ENCODE data around the gene ARHGEF11. TPM values are rescaled to one million over a fixed set of nuclear protein-coding genes. Genes with fewer than 3 reads are reported as not detected.

The ARHGEF11 gene
- 7.7 TPM for polyA plus RNA-seq (2013)

GRCh38 chr1:157045250-157046218 is at the start of gene ARHGEF11:
Gene ARHGEF11, minus strand, starts transcription at chr1:157045742. Its CDS starts 1,412 bp downstream, at chr1:157044330.
- Histone ChIP-seq H3K27ac (ENCODE audit: insufficient read depth in 1 of 2, low read depth in 1 of 2, low read length in 2 of 2, poor library complexity in 1 of 2, severe bottlenecking in 2 of 2) (peak within 1 kb of the TSS; percentile 6 to 39), H3K27me3 (replicated peaks in 2 of 5; ENCODE audit: control insufficient read depth in 4 of 5, insufficient read depth in 5 of 5, low read length in 4 of 5) (no peaks in the 10 kb centered on the region), H3K4me3 (ENCODE audit: control insufficient read depth in 1 of 7, extremely low read depth in 1 of 7, insufficient read depth in 4 of 7, low read depth in 2 of 7, low read length in 6 of 7) (peak within 1 kb of the TSS; percentile 62 to 84 (median 75)), H3K4me1 (ENCODE audit: control extremely low read depth in 1 of 4, control insufficient read depth in 4 of 4, insufficient read depth in 4 of 4, low read length in 3 of 4) (peaks cover 7 to 41% (median 17%) of the 10 kb centered on the region in 4 experiments), H3K9me3 (ENCODE audit: control extremely low read depth in 1 of 5, control insufficient read depth in 4 of 5, insufficient read depth in 2 of 5, low read depth in 1 of 5, low read length in 4 of 5) (no peaks in the 10 kb centered on the region), H3K36me3 (ENCODE audit: control insufficient read depth in 4 of 4, insufficient read depth in 4 of 4, low read length in 3 of 4) (no peaks in the 10 kb centered on the region)
- ChIA-PET CTCF (interaction anchor here (0.9 kb wide), 1 partner anchor 44 kb away, joined by 3 read pairs; no protein-coding TSS in a partner anchor), POLR2A (no interaction called here)
- DNase-seq, result peak; percentile 45 to 70 (median 51)
- WGBS (ENCODE audit: insufficient coverage), result 0% methylated on average over 109 of the region's 120 CpGs

DNA sequence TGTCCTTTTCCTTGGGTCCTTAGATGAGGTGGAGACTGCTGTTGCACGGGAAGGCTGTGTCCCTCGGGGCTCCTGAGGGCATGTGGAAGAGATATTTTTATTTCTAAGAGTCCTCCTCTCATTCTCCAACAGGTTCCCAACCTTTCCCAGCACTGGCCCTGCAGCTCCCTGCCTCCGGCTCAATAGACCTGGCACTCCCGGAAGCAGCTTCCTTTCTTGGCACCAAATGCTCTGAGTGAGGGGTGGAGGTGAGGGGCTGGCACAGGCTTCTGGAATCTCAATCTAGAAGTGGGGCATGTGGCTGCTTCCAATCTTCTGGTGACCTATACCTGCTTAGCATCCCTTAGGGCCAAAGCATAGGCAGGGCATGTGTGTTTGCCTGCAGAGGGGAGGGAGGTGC is 49.5 kb upstream of the ARHGEF11 start:
- POLR2A ChIA-PET, result no interaction called here
- DNase-seq, result no peak
- Histone ChIP-seq H3K27ac (ENCODE audit: insufficient read depth in 1 of 2, low read depth in 1 of 2, low read length in 2 of 2, poor library complexity in 1 of 2, severe bottlenecking in 2 of 2) (no peak overlapping the region), H3K27me3 (replicated peaks in 2 of 5; ENCODE audit: control insufficient read depth in 4 of 5, insufficient read depth in 5 of 5, low read length in 4 of 5) (no peaks in the 10 kb centered on the region), H3K4me3 (ENCODE audit: control insufficient read depth in 1 of 7, extremely low read depth in 1 of 7, insufficient read depth in 4 of 7, low read depth in 2 of 7, low read length in 6 of 7) (no peak overlapping the region), H3K36me3 (ENCODE audit: control insufficient read depth in 4 of 4, insufficient read depth in 4 of 4, low read length in 3 of 4) (no peaks in the 10 kb centered on the region), H3K4me1 (ENCODE audit: control extremely low read depth in 1 of 4, control insufficient read depth in 4 of 4, insufficient read depth in 4 of 4, low read length in 3 of 4) (peaks cover 0 to 16% (median 8%) of the 10 kb centered on the region in 4 experiments), H3K9me3 (ENCODE audit: control extremely low read depth in 1 of 5, control insufficient read depth in 4 of 5, insufficient read depth in 2 of 5, low read depth in 1 of 5, low read length in 4 of 5) (no peaks in the 10 kb centered on the region)
- 100% methylated on average over 1 of the region's 4 CpGs for WGBS (ENCODE audit: insufficient coverage)
- CTCF ChIA-PET, result interaction anchor here (0.6 to 5.7 kb wide), 5 partner anchors 11 to 61 kb away, joined by 3 to 36 read pairs (median 4); no protein-coding TSS in a partner anchor

DNA sequence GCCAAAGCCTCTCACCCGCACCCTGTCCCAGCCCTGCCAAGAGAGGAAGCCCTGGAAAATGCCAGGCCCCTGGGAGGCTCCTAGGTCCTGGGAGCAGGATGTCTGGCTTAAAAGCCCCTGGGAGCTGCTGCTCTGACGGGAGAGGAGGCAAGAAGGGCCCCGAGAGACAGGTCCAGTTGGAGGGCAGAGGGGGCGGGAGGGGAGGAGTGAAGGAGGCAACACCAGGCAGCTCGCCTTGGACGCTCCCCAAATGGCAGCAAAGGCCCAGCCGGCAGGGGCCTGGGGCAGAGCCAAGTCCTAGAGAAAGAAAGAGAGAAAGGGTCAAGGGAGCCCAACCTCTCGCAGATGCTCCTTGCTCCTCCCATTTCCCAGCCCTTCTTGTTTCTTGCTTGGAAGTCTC is 47.3 kb upstream of the ARHGEF11 start:
- POLR2A ChIA-PET, result no interaction called here
- no peak overlapping the region for H3K4me3 ChIP-seq (ENCODE audit: control insufficient read depth in 1 of 7, extremely low read depth in 1 of 7, insufficient read depth in 4 of 7, low read depth in 2 of 7, low read length in 6 of 7)
- H3K27me3 ChIP-seq (replicated peaks in 2 of 5; ENCODE audit: control insufficient read depth in 4 of 5, insufficient read depth in 5 of 5, low read length in 4 of 5), result no peaks in the 10 kb centered on the region
- no peak for DNase-seq
- no peaks in the 10 kb centered on the region for H3K36me3 ChIP-seq (ENCODE audit: control insufficient read depth in 4 of 4, insufficient read depth in 4 of 4, low read length in 3 of 4)
- WGBS (ENCODE audit: insufficient coverage), result 100% methylated on average over 7 of the region's 8 CpGs
- H3K9me3 ChIP-seq (ENCODE audit: control extremely low read depth in 1 of 5, control insufficient read depth in 4 of 5, insufficient read depth in 2 of 5, low read depth in 1 of 5, low read length in 4 of 5), result no peaks in the 10 kb centered on the region
- CTCF ChIA-PET, result interaction anchor here (1.8 to 5.7 kb wide), 3 partner anchors 13 to 64 kb away, joined by 4 to 36 read pairs (median 6); no protein-coding TSS in a partner anchor
- no peak overlapping the region for H3K27ac ChIP-seq (ENCODE audit: insufficient read depth in 1 of 2, low read depth in 1 of 2, low read length in 2 of 2, poor library complexity in 1 of 2, severe bottlenecking in 2 of 2)
- no peaks in the 10 kb centered on the region for H3K4me1 ChIP-seq (ENCODE audit: control extremely low read depth in 1 of 4, control insufficient read depth in 4 of 4, insufficient read depth in 4 of 4, low read length in 3 of 4)

- CTCF ChIA-PET, result interaction anchor here (0.6 to 8.0 kb wide), 4 partner anchors 9 to 73 kb away, joined by 3 to 246 read pairs (median 8); no protein-coding TSS in a partner anchor
- WGBS (ENCODE audit: insufficient coverage), result 100% methylated on average over 1 of the region's 4 CpGs
- Histone ChIP-seq H3K9me3 (ENCODE audit: control extremely low read depth in 1 of 5, control insufficient read depth in 4 of 5, insufficient read depth in 2 of 5, low read depth in 1 of 5, low read length in 4 of 5) (no peaks in the 10 kb centered on the region), H3K36me3 (ENCODE audit: control insufficient read depth in 4 of 4, insufficient read depth in 4 of 4, low read length in 3 of 4) (no peaks in the 10 kb centered on the region), H3K4me1 (ENCODE audit: control extremely low read depth in 1 of 4, control insufficient read depth in 4 of 4, insufficient read depth in 4 of 4, low read length in 3 of 4) (no peaks in the 10 kb centered on the region), H3K27me3 (replicated peaks in 2 of 5; ENCODE audit: control insufficient read depth in 4 of 5, insufficient read depth in 5 of 5, low read length in 4 of 5) (no peaks in the 10 kb centered on the region), H3K27ac (ENCODE audit: insufficient read depth in 1 of 2, low read depth in 1 of 2, low read length in 2 of 2, poor library complexity in 1 of 2, severe bottlenecking in 2 of 2) (no peak overlapping the region), H3K4me3 (ENCODE audit: control insufficient read depth in 1 of 7, extremely low read depth in 1 of 7, insufficient read depth in 4 of 7, low read depth in 2 of 7, low read length in 6 of 7) (no peak overlapping the region)
- DNase-seq, result no peak
- POLR2A ChIA-PET, result no interaction called here
Measured at GRCh38 chr1:157091668-157092273, 46.2 kb upstream of the ARHGEF11 start.

DNA sequence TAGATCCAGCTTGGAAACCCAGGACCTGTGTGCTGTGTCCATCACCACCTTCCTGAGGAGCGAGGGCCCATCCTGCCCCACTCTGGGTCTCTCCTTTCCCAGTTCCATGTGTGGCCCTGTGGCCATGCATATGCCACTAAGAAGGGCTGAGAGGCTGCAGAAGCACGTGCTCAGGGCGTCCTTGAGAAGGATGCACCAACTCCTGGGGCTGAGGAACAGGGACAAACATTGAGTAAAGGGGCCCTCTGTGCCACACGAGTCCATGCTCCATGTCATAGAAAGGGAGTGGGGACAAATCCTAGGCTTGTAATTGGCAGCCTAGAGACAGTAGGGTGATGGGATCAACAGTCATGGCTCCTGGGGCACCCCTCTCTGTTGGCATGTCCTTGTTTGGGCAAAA is 45.6 kb upstream of the ARHGEF11 start:
- ChIA-PET POLR2A (interaction anchor here (1.6 kb wide), 1 partner anchor 64 kb away, joined by 7 read pairs; no protein-coding TSS in a partner anchor), CTCF (interaction anchor here (0.6 to 8.0 kb wide), 17 partner anchors 8 to 414 kb away, joined by 3 to 246 read pairs (median 7); partner anchors contain the start of gene ETV3L)
- H3K27me3 ChIP-seq (replicated peaks in 2 of 5; ENCODE audit: control insufficient read depth in 4 of 5, insufficient read depth in 5 of 5, low read length in 4 of 5), result no peaks in the 10 kb centered on the region
- H3K36me3 ChIP-seq (ENCODE audit: control insufficient read depth in 4 of 4, insufficient read depth in 4 of 4, low read length in 3 of 4), result no peaks in the 10 kb centered on the region
- DNase-seq, result no peak
- no peak overlapping the region for H3K4me3 ChIP-seq (ENCODE audit: control insufficient read depth in 1 of 7, extremely low read depth in 1 of 7, insufficient read depth in 4 of 7, low read depth in 2 of 7, low read length in 6 of 7)
- no peak overlapping the region for H3K27ac ChIP-seq (ENCODE audit: insufficient read depth in 1 of 2, low read depth in 1 of 2, low read length in 2 of 2, poor library complexity in 1 of 2, severe bottlenecking in 2 of 2)
- WGBS (ENCODE audit: insufficient coverage), result 90% methylated on average over 4 of the region's 4 CpGs
- no peaks in the 10 kb centered on the region for H3K4me1 ChIP-seq (ENCODE audit: control extremely low read depth in 1 of 4, control insufficient read depth in 4 of 4, insufficient read depth in 4 of 4, low read length in 3 of 4)
- H3K9me3 ChIP-seq (ENCODE audit: control extremely low read depth in 1 of 5, control insufficient read depth in 4 of 5, insufficient read depth in 2 of 5, low read depth in 1 of 5, low read length in 4 of 5), result no peaks in the 10 kb centered on the region

GRCh38 chr1:157090771-157091170 is 45.2 kb upstream of the ARHGEF11 start:
- 81% methylated on average over 3 of the region's 3 CpGs for WGBS (ENCODE audit: insufficient coverage)
- H3K9me3 ChIP-seq (ENCODE audit: control extremely low read depth in 1 of 5, control insufficient read depth in 4 of 5, insufficient read depth in 2 of 5, low read depth in 1 of 5, low read length in 4 of 5), result no peaks in the 10 kb centered on the region
- CTCF ChIA-PET, result interaction anchor here (0.6 to 8.0 kb wide), 22 partner anchors 9 to 415 kb away, joined by 3 to 246 read pairs (median 6); partner anchors contain the start of gene ETV3L

More at GRCh38 chr1:157090771-157091170, 45.2 kb upstream of the ARHGEF11 start:
- H3K27me3 ChIP-seq (replicated peaks in 2 of 5; ENCODE audit: control insufficient read depth in 4 of 5, insufficient read depth in 5 of 5, low read length in 4 of 5), result no peaks in the 10 kb centered on the region
- H3K27ac ChIP-seq (ENCODE audit: insufficient read depth in 1 of 2, low read depth in 1 of 2, low read length in 2 of 2, poor library complexity in 1 of 2, severe bottlenecking in 2 of 2), result no peak overlapping the region
- no peaks in the 10 kb centered on the region for H3K36me3 ChIP-seq (ENCODE audit: control insufficient read depth in 4 of 4, insufficient read depth in 4 of 4, low read length in 3 of 4)
- POLR2A ChIA-PET, result interaction anchor here (1.6 kb wide), 1 partner anchor 65 kb away, joined by 7 read pairs; no protein-coding TSS in a partner anchor
- no peak for DNase-seq
- no peak overlapping the region for H3K4me3 ChIP-seq (ENCODE audit: control insufficient read depth in 1 of 7, extremely low read depth in 1 of 7, insufficient read depth in 4 of 7, low read depth in 2 of 7, low read length in 6 of 7)
- H3K4me1 ChIP-seq (ENCODE audit: control extremely low read depth in 1 of 4, control insufficient read depth in 4 of 4, insufficient read depth in 4 of 4, low read length in 3 of 4), result no peaks in the 10 kb centered on the region

Data from common myeloid progenitor, CD34-positive (primary cell).